ENCODE results near the gene NOD2.

NOD2 gene

DNA sequence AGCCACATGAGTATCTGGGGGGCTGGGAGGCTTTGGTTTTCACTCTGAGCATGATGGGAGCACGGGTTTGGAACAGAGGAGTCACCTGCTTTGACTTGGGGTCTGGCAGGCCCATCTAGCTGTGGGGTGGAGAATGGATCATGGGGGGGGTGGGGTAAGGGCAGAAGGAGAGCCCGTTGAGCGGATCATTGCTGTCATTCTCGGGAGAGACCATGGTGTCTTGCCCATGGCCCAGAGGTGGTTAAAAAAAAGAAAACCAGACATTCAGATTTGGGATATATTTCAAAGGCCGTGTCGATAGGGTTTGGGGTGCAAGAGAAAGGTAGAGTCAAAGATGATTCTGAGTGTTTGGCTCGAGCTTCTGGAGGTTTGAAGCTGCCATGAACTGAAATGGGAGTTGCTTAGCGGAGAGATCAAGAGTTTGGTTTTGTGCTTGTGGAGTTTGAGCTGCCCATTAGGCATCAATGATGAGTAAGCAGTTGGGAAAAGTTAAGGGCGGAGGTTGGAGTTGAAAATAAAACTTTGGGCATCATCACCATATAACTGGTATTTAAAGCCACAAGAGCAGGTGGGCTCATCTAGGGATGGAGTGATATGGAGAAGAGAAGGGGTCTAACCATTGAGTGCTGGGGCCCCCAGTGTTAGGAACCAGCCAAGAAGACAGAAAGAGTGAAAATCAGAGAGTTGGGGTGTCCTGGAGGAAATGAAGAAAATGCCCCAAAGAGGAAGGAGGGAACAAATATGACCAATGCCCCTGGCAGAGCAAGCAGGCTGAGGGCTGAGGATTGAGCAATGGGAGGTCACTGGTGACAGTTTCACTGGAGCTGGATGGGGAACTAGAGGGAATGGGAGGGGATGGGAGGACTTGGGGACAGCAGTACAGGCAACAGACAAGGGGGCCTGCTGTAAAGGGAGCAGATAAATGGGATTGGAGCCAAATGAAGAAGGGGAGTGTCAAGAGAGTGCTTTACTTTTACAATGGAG lies 1.9 kb downstream of the NOD2 start:
- DNase-seq, result no peak

GRCh38 chr16:50696126-50696525 lies 2.7 kb downstream of the NOD2 start:
- DNase-seq, result no peak

DNA sequence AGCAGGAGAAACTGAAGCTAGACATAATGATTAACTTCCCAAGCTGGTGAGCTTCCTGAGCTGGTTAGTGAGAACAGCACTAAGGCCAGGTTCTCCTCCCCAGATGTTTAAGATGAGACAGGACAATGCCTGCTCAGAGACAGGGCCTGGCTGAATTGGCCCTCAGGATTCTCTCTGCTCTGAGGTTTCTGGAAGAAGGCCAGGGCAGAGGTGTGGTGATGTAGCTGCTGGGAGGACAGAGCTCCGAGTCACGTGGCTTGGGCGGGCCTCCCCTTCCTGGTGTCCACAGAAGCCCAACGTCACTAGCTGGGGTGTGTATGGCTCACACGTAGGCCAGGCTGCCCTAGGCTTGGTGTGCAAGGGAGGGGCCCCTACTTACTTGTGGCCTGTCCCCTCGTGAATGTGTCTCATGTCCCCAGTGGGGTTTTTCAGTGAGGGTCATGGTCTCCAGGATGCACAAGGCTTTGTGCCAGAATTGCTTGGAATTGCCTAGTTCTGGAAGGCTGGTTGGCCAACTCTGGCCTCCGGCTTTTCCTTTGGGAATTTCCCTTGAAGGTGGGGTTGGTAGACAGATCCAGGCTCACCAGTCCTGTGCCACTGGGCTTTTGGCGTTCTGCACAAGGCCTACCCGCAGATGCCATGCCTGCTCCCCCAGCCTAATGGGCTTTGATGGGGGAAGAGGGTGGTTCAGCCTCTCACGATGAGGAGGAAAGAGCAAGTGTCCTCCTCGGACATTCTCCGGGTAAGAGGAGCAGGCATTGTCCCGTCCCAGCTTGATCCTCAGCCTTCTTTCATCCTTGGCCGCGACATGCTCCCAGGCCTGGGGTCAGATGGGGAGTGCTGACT lies 3.4 kb downstream of the NOD2 start:
- DNase-seq, result peak; percentile 75

- DNase-seq, result no peak
These were observed 4.0 kb downstream of the NOD2 start for GRCh38 chr16:50697421-50697715.

- DNase-seq, result peak; percentile 52
These were observed 4.7 kb downstream of the NOD2 start for GRCh38 chr16:50697881-50698767.

DNA sequence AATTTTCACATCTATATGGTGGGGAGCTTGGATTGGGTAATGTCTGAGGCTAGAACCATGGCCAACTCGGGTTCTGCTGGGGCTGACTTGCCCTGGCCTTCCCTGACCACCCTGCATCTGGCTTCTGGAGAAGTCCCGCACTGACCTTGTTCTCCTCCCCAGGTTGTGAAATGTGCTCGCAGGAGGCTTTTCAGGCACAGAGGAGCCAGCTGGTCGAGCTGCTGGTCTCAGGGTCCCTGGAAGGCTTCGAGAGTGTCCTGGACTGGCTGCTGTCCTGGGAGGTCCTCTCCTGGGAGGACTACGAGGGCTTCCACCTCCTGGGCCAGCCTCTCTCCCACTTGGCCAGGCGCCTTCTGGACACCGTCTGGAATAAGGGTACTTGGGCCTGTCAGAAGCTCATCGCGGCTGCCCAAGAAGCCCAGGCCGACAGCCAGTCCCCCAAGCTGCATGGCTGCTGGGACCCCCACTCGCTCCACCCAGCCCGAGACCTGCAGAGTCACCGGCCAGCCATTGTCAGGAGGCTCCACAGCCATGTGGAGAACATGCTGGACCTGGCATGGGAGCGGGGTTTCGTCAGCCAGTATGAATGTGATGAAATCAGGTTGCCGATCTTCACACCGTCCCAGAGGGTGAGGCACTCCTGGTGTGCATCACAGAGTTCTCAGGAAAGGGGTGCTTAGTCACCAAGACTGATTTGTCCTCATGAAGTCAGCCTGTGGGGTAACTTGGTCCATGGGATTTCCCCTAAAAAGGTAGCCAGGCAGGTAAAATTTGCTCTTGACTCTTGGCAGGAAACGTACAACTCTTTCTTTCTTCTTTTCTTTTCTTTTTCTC lies 6.1 kb downstream of the NOD2 start:
- no peak for DNase-seq

- DNase-seq, result no peak
These were observed 9.3 kb downstream of the NOD2 start for GRCh38 chr16:50702725-50703124.

GRCh38 chr16:50704245-50704644 lies 10.8 kb downstream of the NOD2 start:
- no peak for DNase-seq

GRCh38 chr16:50705436-50706110 lies 12.2 kb downstream of the NOD2 start:
- no peak for DNase-seq

DNA sequence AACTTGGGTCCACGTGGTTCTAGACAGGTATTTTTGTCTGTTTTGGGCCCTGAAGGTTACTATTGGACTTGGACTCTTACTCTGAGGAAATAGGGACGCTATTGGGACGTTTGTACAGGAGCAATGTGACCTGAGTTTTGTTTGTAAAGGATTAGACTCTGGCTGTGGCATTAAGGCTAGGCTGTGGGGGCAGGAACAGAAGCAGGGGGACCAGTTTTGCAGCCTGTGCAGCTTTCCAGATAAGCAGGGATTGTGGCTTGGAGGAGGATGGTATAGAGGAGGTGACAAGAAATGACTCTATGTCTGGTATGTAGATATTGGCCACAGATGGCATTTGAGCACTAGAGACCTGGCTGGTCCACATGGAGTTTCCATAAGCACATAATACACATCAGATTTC lies 12.8 kb downstream of the NOD2 start:
- no peak for DNase-seq

DNA sequence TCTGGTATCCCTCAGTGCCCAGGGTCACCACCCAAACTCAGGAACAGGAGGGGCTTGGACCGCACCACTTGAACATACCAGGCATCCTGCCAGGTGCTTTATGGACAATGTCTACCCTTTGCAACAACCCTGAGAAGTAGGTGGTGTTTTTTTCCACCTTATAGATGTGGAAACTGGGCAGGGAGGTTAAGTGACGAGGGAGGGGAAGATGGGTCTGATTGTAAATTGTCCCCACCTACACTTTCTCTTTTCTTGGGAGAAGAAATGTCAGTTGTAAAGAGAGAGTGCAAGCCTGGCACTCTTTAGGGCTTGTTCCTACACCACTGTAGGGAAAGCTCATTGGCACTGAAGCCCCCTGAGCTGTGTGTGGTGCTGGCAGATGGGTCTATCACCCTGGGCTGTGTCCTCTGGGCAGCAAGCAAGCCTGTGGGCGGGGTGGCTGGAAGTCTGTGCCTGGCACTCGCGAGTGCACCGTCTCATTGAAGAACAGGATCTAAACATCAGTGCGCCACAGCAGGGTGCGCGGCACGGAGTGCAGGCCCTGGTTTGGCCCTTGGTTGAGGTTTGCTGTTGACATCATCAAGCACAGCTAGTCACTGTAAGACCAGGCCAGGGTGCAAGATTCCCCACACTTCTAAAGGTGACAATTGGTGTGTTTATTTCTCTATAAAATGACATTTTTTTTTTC lies 15.1 kb downstream of the NOD2 start:
- no peak for DNase-seq

GRCh38 chr16:50709061-50709684 lies 15.8 kb downstream of the NOD2 start:
- DNase-seq, result no peak

GRCh38 chr16:50709980-50710379 lies 16.6 kb downstream of the NOD2 start:
- DNase-seq, result no peak

DNA sequence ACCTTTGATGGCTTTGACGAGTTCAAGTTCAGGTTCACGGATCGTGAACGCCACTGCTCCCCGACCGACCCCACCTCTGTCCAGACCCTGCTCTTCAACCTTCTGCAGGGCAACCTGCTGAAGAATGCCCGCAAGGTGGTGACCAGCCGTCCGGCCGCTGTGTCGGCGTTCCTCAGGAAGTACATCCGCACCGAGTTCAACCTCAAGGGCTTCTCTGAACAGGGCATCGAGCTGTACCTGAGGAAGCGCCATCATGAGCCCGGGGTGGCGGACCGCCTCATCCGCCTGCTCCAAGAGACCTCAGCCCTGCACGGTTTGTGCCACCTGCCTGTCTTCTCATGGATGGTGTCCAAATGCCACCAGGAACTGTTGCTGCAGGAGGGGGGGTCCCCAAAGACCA lies 17.6 kb downstream of the NOD2 start:
- no peak for DNase-seq

GRCh38 chr16:50711862-50712559 lies 18.6 kb downstream of the NOD2 start:
- no peak for DNase-seq

DNA sequence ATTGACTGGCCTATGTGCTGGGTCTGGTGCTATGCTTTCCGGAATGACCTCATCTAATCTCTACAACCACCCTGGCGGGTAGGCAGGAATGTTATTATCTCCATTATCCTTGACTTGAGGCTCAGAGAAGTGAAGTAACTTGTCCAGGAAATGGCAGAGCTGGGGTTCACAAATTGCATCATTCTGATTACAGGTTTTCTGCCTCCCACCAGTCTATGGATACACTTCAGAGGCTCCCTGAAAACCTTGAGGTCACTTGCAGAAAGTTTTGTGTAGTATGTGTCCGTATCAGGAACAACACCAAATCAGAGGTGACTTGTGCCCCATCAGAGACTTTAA lies 19.1 kb downstream of the NOD2 start:
- peak; percentile 35 for DNase-seq

GRCh38 chr16:50712956-50713355 lies 19.6 kb downstream of the NOD2 start:
- DNase-seq, result no peak

DNA sequence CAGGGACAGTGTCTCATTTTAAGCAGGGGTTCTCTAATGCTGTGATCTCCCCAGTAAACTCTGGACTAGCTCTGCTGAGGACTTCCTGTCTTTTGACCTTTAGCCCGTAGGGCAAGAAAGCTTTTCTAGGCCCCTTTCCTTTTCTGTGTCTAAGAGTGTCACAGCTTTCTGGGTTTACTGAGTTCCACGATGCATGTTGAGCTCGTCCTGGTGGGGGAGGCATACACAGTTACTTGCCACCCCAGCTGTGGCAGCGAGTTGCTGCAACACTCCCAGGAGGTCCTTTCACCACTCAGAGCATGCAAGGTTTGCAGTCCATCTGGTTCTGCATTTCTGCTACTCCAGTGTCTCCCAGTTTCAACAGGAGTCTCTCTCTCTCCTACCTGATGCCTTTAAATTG lies 23.7 kb downstream of the NOD2 start:
- DNase-seq, result no peak

GRCh38 chr16:50717494-50717893 lies 24.1 kb downstream of the NOD2 start:
- DNase-seq, result no peak

All from EL (cell line).